Mammary epithelial cell (primary cell): ENCODE results near the gene TFAP2D.

ENCODE experiments used
- CTCF ChIP-seq, 2 donors: IDR thresholded peaks in 1 of 2; conservative IDR thresholded peaks in 1 of 2; 2 replicates each; pipeline ENCODE4 v1.5.1; 2011 to 2012; ENCODE audit warnings: inconsistent platforms in 2 of 2, low read length in 2 of 2, mild to moderate bottlenecking in 2 of 2, control low read depth in 1 of 2, low read depth in 1 of 2; ENCODE audit not compliant: insufficient read depth in 1 of 2; ENCODE audit errors: extremely low read depth in 1 of 2
- EZH2 ChIP-seq: IDR thresholded peaks from 2 replicates; pipeline ENCODE4 v1.6.1; 2012; ENCODE audit warnings: low read length, inconsistent platforms, borderline replicate concordance

- no peak for TF ChIP-seq CTCF (conservative IDR thresholded peaks at IDR 0.05 in 1 of 2, IDR thresholded peaks at IDR 0.05 in 1 of 2; ENCODE audit: extremely low read depth in 1 of 2, insufficient read depth in 1 of 2, low read depth in 1 of 2, low read length in 2 of 2)
- TF ChIP-seq EZH2 = peak; percentile 38
Observed at GRCh38 chr6:50708664-50709365, 4.5 kb upstream of the TFAP2D start.
